Activated T-cell treated with anti-CD3 and anti-CD28 coated beads, Interleukin-2, amount 50 U/mL, for 24 hours (primary cell): ENCODE results near the gene MGARP.

Experiments used
- DNase-seq: peaks from one replicate; pipeline ENCODE4 v3.0.0-alpha.2; 2020
- H3K27ac Mint-ChIP-seq: 2 replicates; pipeline ENCODE4 v1.8.0; 2020; ENCODE audit warnings: mild to moderate bottlenecking, mixed read lengths
- H3K27me3 Mint-ChIP-seq: 2 replicates; pipeline ENCODE4 v1.8.0; 2020; ENCODE audit warnings: mixed read lengths
- H3K36me3 Mint-ChIP-seq: 2 replicates; pipeline ENCODE4 v1.8.0; 2020; ENCODE audit warnings: low read depth, mixed read lengths
- H3K4me1 Mint-ChIP-seq: 2 replicates; pipeline ENCODE4 v1.8.0; 2020; ENCODE audit warnings: low read depth, mixed read lengths
- H3K4me3 Mint-ChIP-seq: 2 replicates; pipeline ENCODE4 v1.8.0; 2020; ENCODE audit warnings: mild to moderate bottlenecking, moderate library complexity, mixed read lengths
- H3K9me3 Mint-ChIP-seq: 2 replicates; pipeline ENCODE4 v1.8.0; 2020; ENCODE audit warnings: mixed read lengths

The MGARP gene

GRCh38 chr4:139242511-139243051 is 37.4 kb downstream of the MGARP start:
- DNase-seq = no peak

DNA sequence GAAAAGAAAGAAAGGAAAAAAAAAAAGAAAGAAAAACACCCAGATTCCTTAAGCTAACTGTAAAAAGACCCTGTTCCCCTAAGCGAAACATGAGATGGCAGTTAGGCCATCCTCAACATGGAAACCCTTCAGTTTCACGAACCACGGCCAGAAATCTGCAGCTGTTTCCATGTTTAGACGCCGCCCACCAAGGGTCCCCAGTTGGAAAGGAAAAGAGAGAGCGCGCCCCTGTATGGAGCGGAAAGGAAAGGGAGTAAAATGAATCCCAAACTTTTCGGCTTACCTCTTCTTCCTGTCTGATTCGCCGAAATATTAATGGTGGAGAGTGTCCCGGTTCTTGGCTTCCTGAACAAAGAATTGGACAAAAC is 38.3 kb downstream of the MGARP start:
- no peak for DNase-seq
- Mint-ChIP-seq H3K36me3 (no peaks in the 10 kb centered on the region), H3K4me1 (peaks cover 1% of the 10 kb centered on the region), H3K27ac (no peak overlapping the region), H3K9me3 (peaks cover 4% of the 10 kb centered on the region), H3K4me3 (no peak overlapping the region), H3K27me3 (no peaks in the 10 kb centered on the region)

More at GRCh38 chr4:139242511-139243051, 37.4 kb downstream of the MGARP start:
- Mint-ChIP-seq H3K4me1 (peaks cover 1% of the 10 kb centered on the region), H3K27me3 (no peaks in the 10 kb centered on the region), H3K27ac (no peak overlapping the region), H3K9me3 (peaks cover 4% of the 10 kb centered on the region), H3K4me3 (no peak overlapping the region), H3K36me3 (no peaks in the 10 kb centered on the region)

GRCh38 chr4:139241086-139241783 is 38.8 kb downstream of the MGARP start:
- Mint-ChIP-seq H3K27me3 (no peaks in the 10 kb centered on the region), H3K4me3 (no peak overlapping the region), H3K4me1 (peaks cover 1% of the 10 kb centered on the region), H3K36me3 (no peaks in the 10 kb centered on the region), H3K9me3 (peaks cover 4% of the 10 kb centered on the region), H3K27ac (no peak overlapping the region)
- no peak for DNase-seq

- H3K9me3 Mint-ChIP-seq = peaks cover 4% of the 10 kb centered on the region
- H3K27ac Mint-ChIP-seq = no peak overlapping the region
- peaks cover 1% of the 10 kb centered on the region for H3K4me1 Mint-ChIP-seq
- H3K36me3 Mint-ChIP-seq = no peaks in the 10 kb centered on the region
- H3K4me3 Mint-ChIP-seq = no peak overlapping the region
- no peaks in the 10 kb centered on the region for H3K27me3 Mint-ChIP-seq
- DNase-seq = no peak
Observed at GRCh38 chr4:139239127-139239772, 40.8 kb downstream of the MGARP start.

DNA sequence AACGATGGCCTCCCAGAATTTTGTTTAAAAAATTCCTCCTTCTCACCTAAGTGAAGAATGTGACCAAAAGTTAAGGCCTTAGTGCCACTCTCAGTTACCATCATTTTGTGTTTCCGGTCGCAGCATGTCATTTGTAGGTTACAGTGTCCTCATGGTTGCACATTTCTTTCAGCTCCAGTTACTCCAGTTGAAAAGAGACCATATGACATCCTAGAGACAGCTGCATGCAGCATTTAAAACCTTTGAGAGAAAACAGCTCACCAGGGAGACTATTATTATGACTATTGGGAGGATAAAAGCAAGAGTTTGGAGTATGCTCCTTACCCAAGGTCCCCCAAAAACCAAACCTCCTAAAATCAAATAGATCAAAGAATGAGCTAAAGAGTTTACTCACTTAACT is 45.8 kb downstream of the MGARP start:
- Mint-ChIP-seq H3K27ac (no peak overlapping the region), H3K4me3 (no peak overlapping the region)
- DNase-seq = no peak

GRCh38 chr4:139229534-139230039 is 50.4 kb downstream of the MGARP start:
- Mint-ChIP-seq H3K27me3 (no peaks in the 10 kb centered on the region), H3K4me1 (peaks cover 1% of the 10 kb centered on the region), H3K4me3 (no peak overlapping the region), H3K36me3 (no peaks in the 10 kb centered on the region), H3K9me3 (no peaks in the 10 kb centered on the region), H3K27ac (no peak overlapping the region)
- DNase-seq = no peak

More for the DNA sequence above, 45.8 kb downstream of the MGARP start:
- no peaks in the 10 kb centered on the region for H3K27me3 Mint-ChIP-seq
- H3K4me1 Mint-ChIP-seq = peaks cover 2% of the 10 kb centered on the region
- peaks cover under 1% of the 10 kb centered on the region for H3K9me3 Mint-ChIP-seq
- H3K36me3 Mint-ChIP-seq = no peaks in the 10 kb centered on the region

DNA sequence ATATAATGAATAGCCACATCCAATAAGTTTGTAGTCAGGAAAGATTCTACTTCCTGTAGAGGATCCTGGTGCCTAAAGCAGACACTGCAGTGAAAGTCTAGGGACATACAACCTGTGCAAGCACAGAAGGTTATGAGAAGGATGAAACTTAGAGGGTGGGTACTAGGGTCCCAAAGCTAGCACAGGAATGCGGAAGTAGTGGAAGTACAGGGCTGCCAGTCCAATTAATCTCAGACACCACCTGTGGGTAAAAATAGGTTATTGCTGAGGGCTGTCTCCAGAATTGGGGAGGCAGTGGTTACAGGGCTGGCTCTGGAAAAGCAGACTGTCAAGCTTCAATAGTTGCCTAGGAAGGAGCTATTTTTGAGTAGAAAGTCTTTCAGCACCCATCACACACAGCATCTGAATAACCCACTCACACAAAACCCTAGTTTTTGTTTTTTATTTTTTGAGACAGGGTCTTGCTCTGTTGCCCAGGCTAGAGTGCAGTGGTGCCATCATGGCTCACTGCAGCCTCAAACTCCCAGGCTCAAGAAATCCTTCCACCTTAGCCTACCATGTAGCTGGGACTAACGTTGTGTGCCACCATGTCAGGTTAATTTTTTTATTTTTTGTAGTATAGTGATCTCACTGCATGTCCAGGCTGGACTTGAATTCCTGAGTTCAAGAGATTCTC is 52.2 kb downstream of the MGARP start:
- Mint-ChIP-seq H3K27ac (no peak overlapping the region), H3K36me3 (no peaks in the 10 kb centered on the region), H3K9me3 (no peaks in the 10 kb centered on the region), H3K4me1 (peaks cover 16% of the 10 kb centered on the region), H3K4me3 (no peak overlapping the region), H3K27me3 (no peaks in the 10 kb centered on the region)
- no peak for DNase-seq

DNA sequence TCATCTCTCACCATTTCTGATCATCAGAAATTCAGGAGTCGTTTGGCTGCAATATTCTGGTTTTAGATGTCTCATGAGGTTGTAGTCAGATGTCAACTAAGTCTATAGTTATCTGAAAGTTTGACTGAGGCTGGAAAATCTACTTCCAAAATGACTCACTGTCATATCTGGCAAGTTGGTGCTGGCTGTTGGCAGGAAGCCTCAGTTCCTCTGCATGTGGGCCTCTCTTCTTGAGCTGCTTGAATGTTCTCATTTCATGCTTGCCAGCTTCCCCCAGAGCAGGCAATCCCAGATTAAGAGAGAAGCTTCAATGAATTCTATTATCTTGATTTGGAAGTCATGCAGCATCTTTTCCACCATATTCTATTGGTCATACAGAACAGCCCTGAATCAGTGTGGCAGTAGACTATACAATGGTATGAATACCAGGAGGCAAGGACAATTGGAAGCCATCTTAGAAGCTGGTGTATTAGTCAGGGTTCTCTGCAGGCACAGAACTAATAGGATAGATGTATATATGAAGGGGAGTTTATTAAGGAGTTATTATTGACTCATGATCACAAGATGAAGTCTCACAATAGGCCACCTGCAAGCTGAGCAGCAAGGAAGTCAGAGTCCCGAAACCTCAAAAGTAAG is 56.2 kb downstream of the MGARP start:
- no peak overlapping the region for H3K27ac Mint-ChIP-seq
- DNase-seq = no peak
- H3K36me3 Mint-ChIP-seq = no peaks in the 10 kb centered on the region
- H3K9me3 Mint-ChIP-seq = no peaks in the 10 kb centered on the region
- no peak overlapping the region for H3K4me3 Mint-ChIP-seq
- no peaks in the 10 kb centered on the region for H3K27me3 Mint-ChIP-seq
- peaks cover 16% of the 10 kb centered on the region for H3K4me1 Mint-ChIP-seq

- peaks cover 16% of the 10 kb centered on the region for H3K4me1 Mint-ChIP-seq
- H3K9me3 Mint-ChIP-seq = no peaks in the 10 kb centered on the region
- no peaks in the 10 kb centered on the region for H3K27me3 Mint-ChIP-seq
- no peaks in the 10 kb centered on the region for H3K36me3 Mint-ChIP-seq
- no peak overlapping the region for H3K27ac Mint-ChIP-seq
- DNase-seq = no peak
- no peak overlapping the region for H3K4me3 Mint-ChIP-seq
Observed at GRCh38 chr4:139222215-139222614, 57.8 kb downstream of the MGARP start.

DNA sequence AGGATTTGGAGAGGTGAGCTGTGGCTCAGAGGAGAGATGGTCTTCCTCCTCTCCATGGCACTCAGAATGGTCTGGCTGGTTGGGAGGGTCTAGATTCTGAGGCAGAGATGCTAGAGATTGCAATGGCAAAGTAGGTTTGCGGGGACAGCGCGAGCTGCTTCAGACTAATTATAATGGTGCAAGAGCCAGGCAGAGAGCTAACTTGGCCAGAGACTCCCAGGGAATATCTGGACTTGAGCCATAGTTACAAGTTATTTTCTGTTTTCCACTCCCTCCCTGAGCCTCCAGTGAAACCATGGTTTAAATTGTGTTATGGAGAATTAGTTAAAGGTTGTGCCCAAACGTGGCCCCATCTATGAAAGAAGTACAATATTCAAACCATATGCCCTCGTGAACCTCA is 58.3 kb downstream of the MGARP start:
- Mint-ChIP-seq H3K27ac (no peak overlapping the region), H3K9me3 (no peaks in the 10 kb centered on the region), H3K27me3 (no peaks in the 10 kb centered on the region), H3K36me3 (no peaks in the 10 kb centered on the region), H3K4me3 (no peak overlapping the region), H3K4me1 (peaks cover 16% of the 10 kb centered on the region)
- DNase-seq = no peak

- Mint-ChIP-seq H3K27ac (no peak overlapping the region), H3K9me3 (no peaks in the 10 kb centered on the region), H3K27me3 (no peaks in the 10 kb centered on the region), H3K36me3 (no peaks in the 10 kb centered on the region), H3K4me3 (no peak overlapping the region), H3K4me1 (peaks cover 18% of the 10 kb centered on the region)
- no peak for DNase-seq
Observed at GRCh38 chr4:139219450-139220055, 60.5 kb downstream of the MGARP start.
